GM04504 (cell line): Measurements from ENCODE around the gene SLC26A1.
"Not testable (repeated sequence)": the region's sequence is repeated elsewhere in the genome, so short reads cannot be mapped to it uniquely, and the experiment has no call there.

Experiments used
- DNase-seq: peaks from one replicate; pipeline ENCODE4 v3.0.0-alpha.2; 2012; ENCODE audit warnings: low read depth

Gene SLC26A1

DNA sequence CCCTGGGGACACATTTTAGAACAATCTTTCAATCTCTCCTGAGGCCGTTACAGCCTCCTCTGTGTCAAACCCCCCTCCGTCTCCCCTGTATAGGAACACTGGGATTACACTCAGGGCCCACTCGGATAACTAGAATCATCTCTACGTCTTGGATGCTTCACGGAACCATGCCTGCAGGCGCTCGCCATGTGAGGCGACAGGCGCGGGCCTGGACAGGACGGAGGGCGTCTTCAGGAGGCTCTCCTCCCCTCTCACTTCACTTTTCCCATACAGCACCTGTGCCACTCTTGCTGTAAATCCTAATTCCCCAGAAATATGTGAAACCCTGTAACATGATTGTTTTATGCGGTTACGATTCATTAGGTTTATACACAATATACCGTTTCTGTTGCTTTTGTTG is 10.4 kb downstream of the SLC26A1 start:
- DNase-seq = no peak

DNA sequence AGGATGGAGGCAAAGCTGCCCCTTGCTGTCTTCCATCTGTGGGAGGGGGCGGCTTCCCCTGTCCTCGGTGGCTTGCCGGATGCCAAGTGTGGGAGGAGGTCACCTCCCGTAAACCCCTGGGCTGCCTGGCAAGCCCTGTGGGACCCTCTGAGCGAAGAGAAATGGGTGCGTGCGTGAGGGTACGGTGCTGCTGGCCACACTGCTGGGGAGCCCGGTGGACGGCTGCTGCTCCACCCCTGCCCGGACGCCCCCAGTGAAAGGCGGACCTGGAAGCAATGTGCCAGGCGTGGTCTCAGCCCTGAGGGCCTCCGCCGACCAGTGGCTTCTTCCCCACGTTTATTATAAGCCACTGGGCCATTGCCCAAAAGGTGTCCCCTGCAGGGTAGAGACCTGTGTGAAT is 10.9 kb downstream of the SLC26A1 start:
- no peak for DNase-seq

DNA sequence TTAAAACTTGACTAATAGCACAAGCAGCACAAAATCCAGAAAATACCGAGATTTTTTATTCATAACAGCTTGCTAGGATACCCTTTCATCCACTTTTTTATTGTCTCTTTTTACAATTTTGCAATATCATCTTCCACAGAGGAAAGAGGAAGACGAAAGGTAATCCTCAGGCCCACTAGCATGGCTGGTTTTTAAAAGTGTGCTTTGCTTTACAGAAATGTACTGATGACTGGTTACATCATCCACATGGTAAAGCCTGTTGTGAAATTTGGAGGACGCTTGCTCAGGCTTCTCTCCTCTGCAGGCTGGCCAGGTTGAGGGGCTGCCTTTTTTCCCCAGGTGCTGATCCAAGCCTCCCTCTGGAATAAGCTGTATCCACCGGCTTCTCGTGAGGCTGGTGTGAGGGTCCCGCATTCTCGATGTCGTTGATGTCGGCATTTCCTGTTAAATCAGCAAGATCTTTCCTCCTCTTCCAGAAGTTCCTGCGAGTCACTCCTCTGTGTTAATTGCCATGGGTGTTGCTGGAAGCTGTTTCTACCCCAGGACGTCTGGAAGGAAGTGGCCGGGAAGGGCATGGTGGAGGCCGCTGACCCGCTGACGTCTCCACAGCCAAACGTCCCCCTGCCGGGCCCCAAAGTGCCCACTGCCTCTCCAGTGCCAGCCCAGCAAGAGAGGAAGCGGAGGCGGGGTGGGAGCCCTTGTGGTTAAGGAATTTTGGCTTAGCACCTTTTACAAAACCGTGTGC is 14.1 kb downstream of the SLC26A1 start:
- no peak for DNase-seq

DNA sequence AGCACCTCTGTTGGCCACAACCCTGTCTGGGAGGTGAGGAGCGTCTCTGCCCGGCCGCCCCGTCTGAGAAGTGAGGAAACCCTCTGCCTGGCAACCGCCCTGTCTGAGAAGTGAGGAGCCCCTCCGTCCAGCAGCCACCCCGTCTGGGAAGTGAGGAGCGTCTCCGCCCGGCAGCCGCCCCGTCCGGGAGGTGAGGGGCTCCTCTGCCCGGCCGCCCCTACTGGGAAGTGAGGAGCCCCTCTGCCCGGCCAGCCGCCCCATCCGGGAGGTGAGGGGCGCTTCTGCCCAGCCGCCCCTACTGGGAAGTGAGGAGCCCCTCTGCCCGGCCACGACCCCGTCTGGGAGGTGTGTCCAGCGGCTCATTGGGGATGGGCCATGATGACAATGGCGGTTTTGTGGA is 17.2 kb downstream of the SLC26A1 start:
- not testable (repeated sequence) for DNase-seq

DNA sequence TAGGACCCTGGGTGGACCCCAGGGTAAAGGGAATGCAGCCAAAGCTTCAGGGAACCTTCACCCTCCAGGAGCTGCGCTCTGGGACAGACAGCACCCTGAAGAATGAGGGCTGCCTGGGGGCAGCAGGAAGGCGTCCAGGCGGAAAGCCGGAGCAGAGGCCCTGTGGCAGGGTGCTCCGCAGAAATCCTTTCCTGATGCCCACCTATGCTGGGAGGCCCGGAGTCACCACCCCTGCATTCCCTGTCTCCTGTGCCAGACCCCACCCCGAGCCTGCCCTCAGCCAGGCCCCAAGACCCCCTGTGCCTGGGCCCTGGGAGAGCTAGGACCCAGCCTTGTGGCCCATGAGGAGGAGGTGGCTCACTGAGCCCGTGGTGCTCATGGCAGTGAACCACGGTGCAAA is 18.5 kb downstream of the SLC26A1 start:
- no peak for DNase-seq

DNA sequence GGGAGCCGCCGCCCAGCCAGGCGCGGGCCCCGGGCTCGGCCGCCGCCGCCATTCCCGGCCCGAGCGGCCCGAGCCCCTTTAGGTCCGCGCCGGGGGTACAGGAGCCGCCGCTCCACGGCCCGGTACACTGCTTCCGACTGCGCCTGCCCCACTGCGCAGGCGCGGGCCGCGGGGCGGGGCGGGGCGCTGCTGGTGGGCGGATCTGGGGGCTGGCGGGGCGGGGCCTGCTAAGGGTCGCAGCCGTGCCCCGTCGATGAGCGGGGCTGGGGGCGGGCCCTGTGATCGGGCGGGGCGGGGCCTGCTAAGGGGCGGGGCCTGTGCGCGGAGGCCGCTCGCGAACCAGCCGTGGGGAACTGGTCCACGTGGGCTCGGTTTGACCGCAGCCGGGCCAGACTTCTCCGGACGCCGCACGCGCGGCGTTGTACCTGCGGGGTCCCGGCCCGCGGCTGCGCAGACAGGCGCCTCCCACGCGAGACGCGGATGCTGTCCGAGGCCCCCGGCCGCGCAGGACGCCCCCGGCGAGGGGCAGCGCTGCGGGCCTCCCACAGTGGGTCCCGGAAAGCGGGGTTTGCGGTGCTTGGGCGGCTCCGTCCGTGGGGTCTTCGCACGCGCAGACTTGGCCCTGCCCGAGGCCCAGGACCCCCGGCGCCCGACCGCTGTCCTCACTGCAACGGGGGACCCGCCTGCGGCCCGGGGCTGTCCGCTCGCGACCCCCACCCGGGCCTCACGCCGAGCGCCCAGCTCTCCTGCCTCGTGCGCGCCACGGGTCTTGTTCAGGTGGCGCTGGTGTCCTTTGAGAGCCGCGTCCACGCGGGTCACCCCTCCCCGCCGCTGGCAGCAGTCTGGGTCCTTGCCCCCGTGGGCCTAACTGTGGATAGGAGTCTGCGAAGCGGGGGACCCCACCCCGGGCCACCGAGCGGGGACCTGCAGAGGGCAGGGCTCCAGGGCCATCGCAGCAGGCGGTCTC is 19.5 kb downstream of the SLC26A1 start, which contains the start of gene DGKQ:
TSS of gene DGKQ (minus strand) at position 139 of the 967 bp plus-strand sequence. CDS start at position 52, 87 bp downstream.
- DNase-seq = peak; percentile 66

DNA sequence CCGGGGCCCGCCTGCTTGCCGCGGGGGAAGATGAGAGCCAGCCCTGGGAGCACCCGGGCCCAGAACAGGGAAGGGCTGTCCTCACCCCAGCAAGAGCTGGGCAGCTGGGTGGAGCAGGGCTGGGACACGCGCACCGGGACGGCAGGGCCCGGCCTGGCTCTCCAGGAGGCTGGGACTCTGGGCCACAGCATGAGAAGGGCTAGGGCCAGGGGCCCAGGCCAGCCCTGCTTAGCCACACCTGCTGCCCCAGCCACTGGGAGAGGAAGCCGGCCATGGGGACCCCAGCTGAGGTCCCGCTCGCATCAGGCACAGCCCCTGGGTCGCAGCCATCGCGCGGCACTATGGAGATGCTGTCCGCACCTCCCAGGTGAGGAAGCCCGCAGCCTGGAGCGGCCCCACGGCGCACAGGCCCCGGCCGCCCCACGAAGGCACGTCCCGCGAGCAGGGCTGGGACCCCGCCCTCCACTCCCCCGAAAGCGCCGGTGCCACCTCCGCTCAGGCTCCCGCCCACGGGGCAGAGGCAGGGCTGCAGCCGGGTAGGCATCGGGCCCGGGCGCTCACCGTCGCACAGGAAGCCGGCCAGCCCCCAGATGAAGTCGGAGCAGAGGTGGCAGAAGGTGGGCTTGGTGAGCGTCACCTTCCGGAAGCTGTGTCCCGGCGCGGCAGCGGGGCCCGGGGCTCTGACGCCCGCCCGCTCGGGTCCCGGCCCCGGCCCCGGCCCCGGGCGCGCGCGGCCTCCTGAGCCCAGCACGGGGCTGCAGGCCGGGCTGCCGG is 20.4 kb downstream of the SLC26A1 start:
- no peak for DNase-seq

DNA sequence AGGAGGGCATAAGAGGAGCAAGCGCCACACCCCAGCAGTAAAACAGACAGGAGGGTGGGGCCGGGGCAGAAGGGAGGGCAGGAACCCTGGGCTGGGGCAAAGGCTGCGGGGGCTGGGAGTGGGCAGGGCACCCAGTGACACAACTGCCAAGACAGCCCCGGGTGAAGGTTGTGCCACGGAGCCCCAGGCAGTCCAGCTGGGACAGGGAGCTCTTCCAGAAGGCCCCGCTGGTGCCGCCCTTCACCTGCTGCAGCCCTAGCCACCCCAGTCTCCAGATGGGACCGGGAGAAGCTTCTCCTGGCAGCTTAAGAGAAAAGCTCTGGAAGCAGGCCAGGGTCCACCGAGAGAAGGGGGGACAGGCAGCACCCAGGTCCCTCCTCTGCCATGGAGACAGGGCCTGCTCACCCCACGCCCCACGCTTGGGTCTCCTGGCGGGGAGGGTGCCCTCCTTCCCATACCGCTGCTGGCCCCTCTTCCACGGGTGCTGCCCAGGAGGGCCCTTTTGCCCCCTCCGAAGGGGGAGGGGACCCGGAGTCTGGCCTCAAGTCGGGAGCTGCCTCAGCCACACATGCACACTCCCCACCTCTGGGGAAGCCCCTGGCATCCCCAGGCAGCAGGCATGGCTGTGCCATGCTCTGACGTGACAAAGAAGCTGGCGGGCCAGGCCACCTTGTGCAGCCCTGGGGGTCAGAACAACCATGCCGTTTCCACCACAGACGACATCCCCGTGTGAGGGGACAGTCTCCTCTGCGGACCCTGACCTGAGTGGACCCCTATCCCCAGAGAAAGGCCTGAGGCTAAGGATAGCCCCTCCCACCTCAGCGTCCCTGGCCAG is 21.3 kb downstream of the SLC26A1 start:
- no peak for DNase-seq

DNA sequence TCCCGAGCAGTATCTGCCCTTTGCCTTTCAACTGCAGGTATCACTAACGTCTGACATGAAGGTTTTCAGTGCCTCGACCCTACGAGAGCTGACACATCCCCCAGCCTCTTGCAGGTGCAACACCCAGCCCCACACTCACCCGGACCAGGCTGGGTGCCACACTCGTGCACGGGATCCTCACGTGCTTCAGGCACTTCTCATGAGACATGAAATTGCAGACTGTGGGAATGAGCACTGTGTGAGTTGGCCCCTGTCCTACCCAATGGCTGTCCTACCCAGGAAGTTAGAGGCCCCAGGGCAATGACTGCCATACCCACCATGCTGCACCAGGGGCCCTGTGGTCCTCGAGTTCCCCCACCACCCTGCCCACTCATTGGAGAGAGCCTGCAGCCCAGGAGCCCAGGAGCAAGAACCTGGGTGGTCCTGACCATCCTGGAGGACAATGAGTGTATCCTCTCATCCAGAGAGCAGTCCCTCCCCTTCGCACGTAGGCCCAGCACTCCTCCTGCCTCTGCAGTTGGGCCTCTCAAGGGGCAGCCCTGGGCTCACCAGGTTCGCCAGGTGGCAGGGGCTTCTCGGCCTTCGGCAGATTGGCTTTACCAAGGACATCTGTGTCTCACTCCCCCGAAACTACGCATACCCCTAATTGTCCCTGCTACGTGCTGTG is 22.2 kb downstream of the SLC26A1 start:
- DNase-seq = no peak

DNA sequence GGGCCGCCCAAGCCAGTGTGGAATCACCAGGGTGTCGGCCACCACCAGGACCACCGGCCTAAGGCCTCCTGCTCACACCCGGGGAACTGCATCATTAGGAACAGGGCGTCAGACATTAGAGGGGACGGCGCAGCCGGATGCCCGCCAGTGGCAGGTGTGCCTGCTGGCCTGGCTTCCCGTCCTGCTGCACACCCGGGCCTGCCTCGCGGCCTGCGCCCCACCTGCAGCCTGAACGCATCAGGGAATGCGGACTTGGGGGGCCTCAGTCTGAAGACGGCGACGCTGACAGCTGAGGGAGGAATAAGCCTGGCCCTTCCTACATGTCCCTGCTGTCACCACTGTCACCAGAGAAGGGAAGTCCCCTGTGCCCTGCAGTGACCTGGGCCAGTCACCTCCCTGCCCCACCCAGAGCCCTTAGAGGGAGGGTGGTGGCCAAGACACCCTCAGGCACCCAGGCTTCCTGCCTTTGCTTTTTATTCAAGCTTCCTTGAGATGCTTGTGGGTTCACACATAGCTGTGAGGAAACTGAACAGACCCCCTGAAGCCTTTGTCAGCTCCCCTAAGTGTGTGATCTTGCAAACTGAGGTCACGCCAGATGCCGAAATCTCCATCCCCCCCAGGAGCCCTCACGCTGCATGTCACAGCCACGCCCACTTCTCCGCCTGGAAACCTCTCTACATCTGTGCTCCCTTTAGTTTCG is 23.0 kb downstream of the SLC26A1 start:
- no peak for DNase-seq

DNA sequence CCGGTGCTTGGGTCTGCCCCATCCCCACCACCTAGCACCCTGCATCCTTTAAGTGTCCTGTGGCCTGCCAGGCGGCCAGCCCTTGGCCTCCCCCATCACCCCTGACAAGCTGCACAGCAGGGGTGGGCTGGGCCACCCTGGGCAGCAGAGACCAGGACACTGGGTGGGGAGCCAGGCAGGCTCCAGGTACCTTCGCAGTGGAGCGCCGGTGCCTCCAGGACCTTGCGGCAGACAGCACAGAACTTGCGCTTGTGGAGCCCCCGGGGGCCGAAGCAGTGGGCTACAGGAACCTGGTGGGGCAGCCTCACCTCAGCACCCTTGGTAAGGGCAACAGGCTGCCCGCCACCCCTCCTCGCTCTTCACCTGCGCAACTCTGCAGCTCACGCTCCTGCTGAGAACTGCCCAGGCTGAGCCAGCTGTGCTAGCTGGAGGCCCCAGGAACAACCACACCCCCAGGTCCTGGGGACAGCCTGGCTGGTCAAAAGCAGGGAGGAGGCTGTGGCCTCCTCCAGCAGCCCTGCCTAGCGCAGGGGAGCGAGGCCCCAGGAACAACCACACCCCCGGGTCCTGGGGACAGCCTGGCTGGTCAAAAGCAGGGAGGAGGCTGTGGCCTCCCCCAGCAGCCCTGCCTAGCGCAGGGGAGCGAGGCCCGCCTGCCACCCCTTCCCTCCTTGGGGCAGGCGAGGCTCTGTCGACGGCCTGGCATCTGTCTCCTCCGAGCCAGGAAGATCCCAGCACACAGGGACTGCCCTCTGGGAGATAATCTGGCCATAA is 24.4 kb downstream of the SLC26A1 start:
- no peak for DNase-seq

DNA sequence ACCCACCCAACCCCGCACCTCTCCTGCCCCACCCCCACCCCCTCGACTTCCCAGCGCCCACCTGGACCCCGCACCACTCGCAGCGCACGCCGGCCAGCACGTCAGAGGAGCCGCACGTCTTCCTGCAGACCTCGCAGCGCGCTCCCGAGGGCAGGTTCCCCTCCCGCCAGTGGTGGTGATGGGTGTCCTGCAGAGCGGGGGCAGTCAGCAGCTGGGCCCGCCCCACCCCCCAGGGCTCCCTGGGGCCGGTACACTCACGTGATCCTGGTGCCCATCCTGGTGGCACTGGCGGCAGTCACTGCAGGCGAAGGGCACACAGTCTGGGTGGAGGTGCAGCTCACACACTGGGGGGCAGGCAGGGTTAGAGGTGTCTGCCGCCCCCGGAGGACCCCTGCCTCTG is 25.0 kb downstream of the SLC26A1 start:
- DNase-seq = no peak

DNA sequence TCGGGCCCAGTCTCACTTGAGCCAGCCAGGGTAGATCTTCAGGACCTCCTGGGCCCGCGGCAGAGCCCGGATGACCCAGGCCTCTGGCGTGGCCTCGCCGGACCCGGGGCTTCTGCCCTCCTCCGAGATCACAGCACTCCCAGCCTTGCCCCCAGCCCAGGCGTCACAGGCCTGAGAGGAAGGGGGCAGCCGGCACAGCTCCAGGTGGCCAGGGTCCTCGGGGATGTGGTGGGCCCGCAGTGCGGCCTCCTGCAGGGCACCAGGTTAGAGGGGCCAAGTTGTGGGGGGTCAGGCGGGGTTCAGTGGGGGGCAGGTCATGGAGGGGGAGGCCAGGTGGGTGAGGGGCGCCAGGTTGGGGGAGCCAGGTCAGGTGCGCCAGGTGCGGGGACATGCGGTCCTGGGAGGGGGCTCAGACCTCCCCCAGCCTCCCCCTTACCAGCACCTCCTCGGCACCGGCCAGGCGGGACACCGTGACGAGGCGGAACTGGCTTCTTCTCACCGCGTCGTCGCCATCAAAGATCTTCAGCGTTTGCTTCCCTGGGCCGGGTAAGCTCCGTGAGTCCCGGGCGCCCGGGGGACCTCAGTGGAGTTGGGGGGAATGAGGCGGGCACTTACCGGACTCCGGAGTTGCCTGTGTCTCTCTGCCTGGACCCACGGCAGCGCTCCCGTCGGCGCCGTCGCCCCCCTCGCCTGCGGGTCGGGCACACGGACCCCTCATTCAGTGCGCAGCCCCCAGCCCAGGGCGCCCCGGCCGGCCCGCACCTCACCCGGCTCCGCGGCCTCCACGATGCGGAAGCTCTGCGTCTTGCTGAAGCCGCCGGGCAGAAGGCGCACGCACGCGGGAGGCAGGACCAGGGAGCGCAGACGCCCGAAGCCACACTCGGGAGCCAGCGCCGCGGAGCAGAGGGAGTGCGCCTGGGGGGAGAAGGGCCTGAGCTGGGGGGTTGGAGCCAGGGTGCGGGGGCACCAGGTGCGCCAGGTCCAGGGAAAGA is 25.8 kb downstream of the SLC26A1 start:
- DNase-seq = no peak

DNA sequence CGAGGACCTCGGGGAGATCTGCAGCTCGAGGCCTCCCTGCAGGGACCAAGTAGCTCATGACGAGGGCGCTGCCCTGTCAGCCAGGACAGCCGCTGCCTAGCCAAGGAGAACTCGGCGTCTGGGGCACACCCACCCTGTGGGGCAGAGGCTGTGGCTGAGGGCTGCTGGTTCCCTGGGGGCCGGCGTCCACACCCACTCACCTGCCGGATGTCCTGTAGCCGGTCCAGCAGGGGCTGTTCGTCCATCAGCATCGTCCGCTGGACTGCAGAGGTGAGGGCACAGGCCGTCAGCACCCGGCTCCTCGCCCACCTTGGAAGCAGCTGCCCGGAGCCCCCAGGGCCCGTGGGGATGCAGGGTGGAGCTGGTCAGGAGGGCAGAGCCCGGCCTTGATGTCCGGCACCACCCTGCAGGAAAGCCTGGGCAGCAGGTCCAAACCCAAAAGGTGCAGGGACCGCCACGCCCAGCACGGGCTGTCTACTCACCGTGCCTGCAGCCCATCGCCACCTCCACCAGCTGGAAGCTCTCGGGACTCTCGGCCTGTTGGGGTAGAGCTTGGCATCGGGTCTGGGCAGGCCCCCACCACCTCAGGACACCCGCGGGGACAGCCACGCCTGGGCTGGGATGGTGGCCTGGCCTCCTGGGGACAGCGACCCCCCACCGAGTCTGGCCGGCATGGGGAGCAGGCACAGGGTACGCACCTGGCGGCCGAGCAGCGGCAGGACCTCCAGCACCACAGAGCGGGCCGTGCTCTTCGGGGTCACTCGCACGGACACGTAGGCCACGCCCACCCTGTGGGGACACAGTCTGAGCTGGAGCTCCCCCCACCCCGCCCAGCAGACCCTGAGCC is 26.7 kb downstream of the SLC26A1 start:
- DNase-seq = no peak

DNA sequence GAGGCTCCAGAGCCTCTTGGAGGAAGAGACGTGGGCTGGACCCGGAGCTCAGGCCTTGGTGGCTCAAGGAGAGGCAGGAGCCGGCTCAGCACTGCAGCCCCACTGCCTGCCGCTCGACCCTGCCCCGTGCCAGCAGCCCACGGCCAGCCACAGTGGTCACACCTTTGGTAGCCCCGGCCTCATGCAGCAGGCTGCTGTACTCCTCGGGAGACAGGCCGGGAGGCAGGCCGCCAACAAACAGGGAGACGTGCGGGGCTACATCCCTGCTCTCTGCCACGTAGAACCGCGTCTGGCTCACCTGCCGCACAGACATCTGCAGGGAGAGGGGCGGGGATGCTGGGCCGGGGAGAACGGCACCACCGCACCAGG is 27.5 kb downstream of the SLC26A1 start:
- no peak for DNase-seq

DNA sequence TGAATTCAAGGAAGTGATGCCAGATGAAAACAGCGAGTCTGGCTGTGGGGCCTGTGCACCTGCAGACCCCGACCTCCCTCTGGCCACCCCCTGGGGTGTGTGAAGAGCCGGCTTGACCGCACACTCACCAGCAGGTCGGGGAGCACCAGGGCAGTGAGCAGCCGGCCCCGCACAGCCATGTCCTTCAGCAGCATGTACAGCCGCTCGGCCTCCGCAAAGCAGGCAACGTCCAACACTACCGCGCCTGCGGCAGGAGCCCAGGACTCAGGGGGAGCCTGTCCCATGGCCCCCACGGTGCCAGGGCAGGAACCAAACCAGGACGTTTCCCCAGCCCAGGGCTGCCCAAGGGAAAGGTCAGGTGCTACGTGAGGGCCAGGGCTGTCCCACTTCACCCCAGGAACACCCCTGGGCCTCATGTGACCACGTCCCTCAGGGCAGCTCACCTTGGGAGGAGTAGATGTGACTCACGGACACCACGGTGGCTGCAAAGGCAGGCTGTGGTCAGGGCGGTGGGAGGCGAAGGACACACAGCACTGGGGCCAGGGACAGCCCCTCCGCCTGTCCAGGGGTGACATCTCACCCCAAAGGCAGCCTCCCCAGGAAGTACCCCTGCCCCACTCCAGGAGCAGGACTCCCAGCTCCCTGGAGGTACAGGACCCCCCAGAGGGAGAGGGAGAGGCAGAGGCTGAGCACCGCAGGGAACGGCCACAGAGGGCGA is 28.0 kb downstream of the SLC26A1 start:
- no peak for DNase-seq
